H1 (cell line): ENCODE measurements around the gene RDH16.

Source experiments
- CBX8 ChIP-seq: fragments of 300-800, 300-1000 bp; sonication (generic); IDR thresholded peaks from 2 replicates; pipeline ENCODE4 v1.7.1; 2016; ENCODE audit warnings: low read depth, low read length, borderline replicate concordance
- CTCF ChIP-seq, 3 experiments: IDR thresholded peaks; 1 replicate in 2 of 3; 2 replicates in 1 of 3; pipeline versions ENCODE4 v1.5.1 to v1.6.1; 2011; ENCODE audit warnings: low read length in 3 of 3, mild to moderate bottlenecking in 3 of 3, inconsistent platforms in 2 of 3, low read depth in 1 of 3, moderate library complexity in 1 of 3; ENCODE audit not compliant: insufficient read depth in 1 of 3; ENCODE audit errors: control extremely low read depth in 1 of 3
- E2F6 ChIP-seq: IDR thresholded peaks from 2 replicates; pipeline ENCODE4 v1.6.1; 2012; ENCODE audit warnings: inconsistent platforms
- EP300 ChIP-seq, 2 experiments: IDR thresholded peaks; 1 replicate in 1 of 2; 2 replicates in 1 of 2; pipeline ENCODE4 v1.6.1; 2011 to 2012; ENCODE audit warnings: low read depth in 2 of 2, low read length in 2 of 2, mild to moderate bottlenecking in 2 of 2, borderline replicate concordance in 1 of 2, inconsistent platforms in 1 of 2, moderate library complexity in 1 of 2
- JUND ChIP-seq: IDR thresholded peaks from 2 replicates; pipeline ENCODE4 v1.6.1; 2011; ENCODE audit warnings: mild to moderate bottlenecking, improper control_type of control experiment, low read length
- MAFK ChIP-seq: IDR thresholded peaks from 2 replicates; pipeline ENCODE4 v1.6.1; 2012; ENCODE audit warnings: low read depth, mild to moderate bottlenecking, improper control_type of control experiment, low read length
- POLR2AphosphoS5 ChIP-seq: IDR thresholded peaks from 2 replicates; pipeline ENCODE4 v1.6.1; 2011; ENCODE audit warnings: low read depth, low read length
- RAD21 ChIP-seq, 2 experiments: IDR thresholded peaks in 1 of 2; conservative IDR thresholded peaks in 1 of 2; 2 replicates each; pipeline ENCODE4 v1.6.1; 2011; ENCODE audit warnings: low read depth in 2 of 2, low read length in 2 of 2, improper control_type of control experiment in 1 of 2, inconsistent platforms in 1 of 2, mild to moderate bottlenecking in 1 of 2, moderate library complexity in 1 of 2
- RXRA ChIP-seq: IDR thresholded peaks from 2 replicates; pipeline ENCODE4 v1.6.1; 2011; ENCODE audit warnings: low read depth, mild to moderate bottlenecking, low read length, moderate library complexity; ENCODE audit not compliant: insufficient read depth
- SIRT6 ChIP-seq: IDR thresholded peaks from one replicate; pipeline ENCODE4 v1.7.1; 2012; ENCODE audit warnings: low read length, inconsistent platforms
- ZNF274 ChIP-seq: IDR thresholded peaks from 2 replicates; pipeline ENCODE4 v1.7.0; 2012; ENCODE audit warnings: low read length, borderline replicate concordance; ENCODE audit errors: extremely low read depth
- TF ChIP-seq, protein P1 (sequence below): IDR thresholded peaks from 2 replicates; pipeline ENCODE4 v1.6.1; 2011; ENCODE audit warnings: low read depth, mild to moderate bottlenecking, low read length; ENCODE audit not compliant: insufficient read depth

GRCh38 chr12:56932867-56933266, 24.5 kb downstream of the RDH16 start:
- TF ChIP-seq RAD21 (IDR thresholded peaks at IDR 0.05 in 1 of 2, conservative IDR thresholded peaks at IDR 0.05 in 1 of 2; ENCODE audit: low read depth in 2 of 2, low read length in 2 of 2): no peak
- TF ChIP-seq CTCF (IDR thresholded peaks at IDR 0.05; ENCODE audit: control extremely low read depth in 1 of 3, insufficient read depth in 1 of 3, low read depth in 1 of 3, low read length in 3 of 3): no peak
- TF ChIP-seq EP300 (IDR thresholded peaks at IDR 0.05; ENCODE audit: borderline replicate concordance in 1 of 2, low read depth in 2 of 2, low read length in 2 of 2): no peak
- no peak for TF ChIP-seq E2F6
- TF ChIP-seq, protein P1, sequence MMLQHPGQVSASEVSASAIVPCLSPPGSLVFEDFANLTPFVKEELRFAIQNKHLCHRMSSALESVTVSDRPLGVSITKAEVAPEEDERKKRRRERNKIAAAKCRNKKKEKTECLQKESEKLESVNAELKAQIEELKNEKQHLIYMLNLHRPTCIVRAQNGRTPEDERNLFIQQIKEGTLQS: no peak
- TF ChIP-seq JUND: no peak
- no peak for TF ChIP-seq MAFK
- TF ChIP-seq SIRT6: no peak
- TF ChIP-seq CBX8: no peak
- no peak for TF ChIP-seq POLR2AphosphoS5
- no peak for TF ChIP-seq ZNF274
- no peak for TF ChIP-seq RXRA
